Coronary artery (tissue), 2 donors: ENCODE results near the gene NBPF3.
"Not testable (repeated sequence)": the region's sequence is repeated elsewhere in the genome, so short reads cannot be mapped to it uniquely, and the experiment has no call there.

ENCODE experiments used
- DNase-seq: peaks from one replicate; pipeline ENCODE4 v3.0.0-alpha.2; 2017; ENCODE audit warnings: low spot score
- H3K27ac ChIP-seq, 2 donors: fragments of 200-600 bp; sonication (generic); one replicate each; pipeline ENCODE4 v1.5.1; 2016 to 2019
- H3K4me3 ChIP-seq: fragments of 200-600 bp; sonication (generic); 2 replicates; pipeline ENCODE4 v1.5.1; 2016; ENCODE audit warnings: mild to moderate bottlenecking, moderate library complexity
- TF ChIP-seq, protein P1 (sequence below): fragments of 200-600 bp; sonication (generic); IDR thresholded peaks from one replicate; pipeline ENCODE4 v1.5.1; 2019; ENCODE audit warnings: antibody characterized with exemption

The NBPF3 gene

DNA sequence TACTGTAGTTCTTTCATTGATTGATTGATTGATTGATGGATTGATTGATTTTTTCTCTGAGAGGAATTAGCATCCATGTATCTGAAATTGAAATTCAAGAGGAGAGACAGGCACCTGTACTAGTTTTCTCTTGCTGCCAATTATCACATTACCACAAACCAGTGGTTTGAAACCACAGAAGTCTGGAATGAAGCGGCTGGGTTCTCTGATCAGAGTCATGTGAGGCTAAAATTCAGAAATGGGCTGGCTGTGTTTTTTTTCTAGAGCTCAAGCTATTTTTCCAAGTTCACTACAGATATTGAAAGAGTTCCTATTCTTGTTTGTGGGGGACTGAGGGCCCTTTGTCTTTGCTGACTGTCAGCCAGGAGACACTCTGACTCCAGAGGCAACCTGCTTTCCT, 10.0 kb downstream of the NBPF3 start:
- no peak overlapping the region for H3K4me3 ChIP-seq
- TF ChIP-seq, protein P1, sequence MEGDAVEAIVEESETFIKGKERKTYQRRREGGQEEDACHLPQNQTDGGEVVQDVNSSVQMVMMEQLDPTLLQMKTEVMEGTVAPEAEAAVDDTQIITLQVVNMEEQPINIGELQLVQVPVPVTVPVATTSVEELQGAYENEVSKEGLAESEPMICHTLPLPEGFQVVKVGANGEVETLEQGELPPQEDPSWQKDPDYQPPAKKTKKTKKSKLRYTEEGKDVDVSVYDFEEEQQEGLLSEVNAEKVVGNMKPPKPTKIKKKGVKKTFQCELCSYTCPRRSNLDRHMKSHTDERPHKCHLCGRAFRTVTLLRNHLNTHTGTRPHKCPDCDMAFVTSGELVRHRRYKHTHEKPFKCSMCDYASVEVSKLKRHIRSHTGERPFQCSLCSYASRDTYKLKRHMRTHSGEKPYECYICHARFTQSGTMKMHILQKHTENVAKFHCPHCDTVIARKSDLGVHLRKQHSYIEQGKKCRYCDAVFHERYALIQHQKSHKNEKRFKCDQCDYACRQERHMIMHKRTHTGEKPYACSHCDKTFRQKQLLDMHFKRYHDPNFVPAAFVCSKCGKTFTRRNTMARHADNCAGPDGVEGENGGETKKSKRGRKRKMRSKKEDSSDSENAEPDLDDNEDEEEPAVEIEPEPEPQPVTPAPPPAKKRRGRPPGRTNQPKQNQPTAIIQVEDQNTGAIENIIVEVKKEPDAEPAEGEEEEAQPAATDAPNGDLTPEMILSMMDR = no peak
- H3K27ac ChIP-seq = no peak overlapping the region
- DNase-seq = no peak

GRCh38 chr1:21451212-21451611, 11.3 kb downstream of the NBPF3 start:
- no peak for DNase-seq
- TF ChIP-seq, protein P1 = no peak
- H3K27ac ChIP-seq = no peak overlapping the region
- no peak overlapping the region for H3K4me3 ChIP-seq

DNA sequence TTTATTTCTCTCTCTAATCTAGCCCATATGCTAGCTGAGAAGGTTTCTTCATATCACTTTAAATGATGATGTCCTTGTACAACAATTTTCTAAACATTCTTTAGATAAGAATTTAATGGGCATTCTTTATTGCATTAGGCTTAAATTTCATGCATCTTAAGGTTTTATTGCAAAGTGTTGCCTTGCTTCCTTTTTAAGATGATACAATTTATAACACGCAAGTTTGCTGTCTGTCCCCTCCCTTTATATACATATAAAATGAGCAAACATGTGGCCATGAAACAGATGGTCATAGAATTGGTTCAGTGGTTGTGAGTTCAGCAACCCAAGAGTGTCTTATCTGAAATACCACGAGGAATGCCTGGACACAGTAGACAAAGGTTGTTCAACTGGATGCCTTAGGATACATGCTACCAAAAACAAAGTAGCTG, 12.1 kb downstream of the NBPF3 start:
- Histone ChIP-seq H3K27ac (no peak overlapping the region), H3K4me3 (no peak overlapping the region)
- no peak for DNase-seq
- TF ChIP-seq, protein P1 = no peak

DNA sequence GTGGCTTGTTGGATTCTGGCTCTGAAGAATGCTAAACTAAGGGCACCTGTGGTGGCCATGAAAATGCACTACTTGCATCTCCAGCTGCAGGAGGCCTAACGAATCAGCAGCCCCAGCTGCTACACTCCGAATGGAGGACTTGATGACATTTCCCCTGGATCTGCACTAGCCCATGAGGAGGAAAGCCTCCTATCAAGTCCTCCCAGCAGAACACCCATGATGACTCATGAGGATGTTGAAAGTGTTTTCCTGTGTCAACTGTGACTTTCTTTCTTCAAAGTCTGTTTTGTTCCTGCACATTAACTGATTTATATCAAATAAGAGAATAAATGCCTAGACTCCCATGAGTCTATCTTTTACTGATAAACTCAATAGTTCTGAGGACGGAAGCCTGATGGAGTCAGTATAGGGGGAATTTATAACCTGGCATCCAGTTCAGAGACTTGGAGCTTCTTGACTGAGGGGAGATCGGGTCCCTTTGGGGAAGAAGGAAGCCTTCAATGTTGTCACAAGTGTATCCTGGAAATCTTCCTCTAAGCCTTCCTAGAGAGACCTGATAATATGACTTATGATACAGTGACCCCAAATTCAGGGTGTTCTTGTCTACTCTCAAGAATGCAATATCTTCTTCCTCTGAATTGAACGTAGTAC, 14.2 kb downstream of the NBPF3 start:
- not testable (repeated sequence) for DNase-seq, H3K27ac ChIP-seq, H3K4me3 ChIP-seq

- DNase-seq, H3K4me3 ChIP-seq, H3K27ac ChIP-seq: not testable (repeated sequence)
Measured at GRCh38 chr1:21454904-21455303, 15.0 kb downstream of the NBPF3 start.

GRCh38 chr1:21457654-21458053, 17.7 kb downstream of the NBPF3 start:
- DNase-seq = no peak
- TF ChIP-seq, protein P1 = no peak
- H3K4me3 ChIP-seq = no peak overlapping the region
- H3K27ac ChIP-seq = no peak overlapping the region

DNA sequence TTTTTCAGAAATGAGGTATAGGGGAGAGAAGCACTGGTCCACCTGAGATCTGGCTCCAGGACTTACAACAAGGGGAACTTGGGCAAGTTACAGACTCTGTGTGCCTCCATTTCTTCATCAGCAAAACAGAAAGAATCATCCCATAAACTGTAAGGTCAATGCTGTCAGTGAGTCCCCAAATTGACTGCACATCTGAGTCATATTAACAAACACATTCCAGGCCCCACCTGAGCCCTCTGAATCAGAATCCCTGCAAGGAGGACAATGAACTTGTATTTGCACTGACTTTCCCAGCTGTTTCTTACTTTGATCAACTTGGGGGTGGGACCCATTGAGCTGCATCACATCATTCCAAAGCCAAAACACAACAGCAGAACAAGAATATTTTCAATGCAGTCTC, 25.2 kb downstream of the NBPF3 start:
- not testable (repeated sequence) for H3K27ac ChIP-seq, H3K4me3 ChIP-seq, DNase-seq

DNA sequence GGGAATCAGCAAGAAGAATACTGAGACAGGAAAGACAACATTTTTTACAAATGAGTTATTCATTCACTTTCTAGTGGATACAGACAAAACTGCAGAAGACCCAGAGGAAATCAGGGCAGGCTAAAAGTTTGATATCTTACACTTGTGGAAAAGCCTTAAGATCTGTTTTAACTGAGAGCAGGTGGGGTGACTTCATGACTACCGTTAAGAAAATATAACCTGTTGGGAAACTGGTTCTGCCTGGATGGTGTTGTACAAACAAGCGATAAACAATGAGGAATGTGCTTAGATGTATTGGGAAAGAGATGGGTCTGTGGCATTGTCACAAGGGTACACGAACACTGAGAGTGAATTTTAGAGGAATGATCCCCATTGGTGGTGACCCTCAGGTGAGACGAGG, 28.0 kb downstream of the NBPF3 start:
- not testable (repeated sequence) for DNase-seq, H3K4me3 ChIP-seq, H3K27ac ChIP-seq

GRCh38 chr1:21468599-21468998, 28.7 kb downstream of the NBPF3 start:
- H3K27ac ChIP-seq = no peak overlapping the region
- DNase-seq = no peak
- H3K4me3 ChIP-seq = no peak overlapping the region
- TF ChIP-seq, protein P1 = no peak
